ENCODE measurements around the gene C1orf141.
A peak's percentile ranks its signal among the peaks of the same experiment; 100 is the strongest.
"Not testable (repeated sequence)": the region's sequence is repeated elsewhere in the genome, so short reads cannot be mapped to it uniquely, and the experiment has no call there.

C1orf141 gene

GRCh38 chr1:67089685-67090208 is 45.0 kb downstream of the C1orf141 start:
- DNase-seq (ENCODE audit: low read depth in 2 of 3, low spot score in 2 of 3), result no peak

- DNase-seq (ENCODE audit: low read depth in 2 of 3, low spot score in 2 of 3), result no peak
These were observed 46.3 kb downstream of the C1orf141 start for GRCh38 chr1:67088440-67088839.

- no peak for DNase-seq (ENCODE audit: low read depth in 2 of 3, low spot score in 2 of 3)
These were observed 49.4 kb downstream of the C1orf141 start for GRCh38 chr1:67085326-67085725.

- DNase-seq (ENCODE audit: low read depth in 2 of 3, low spot score in 2 of 3), result no peak
These were observed 49.9 kb downstream of the C1orf141 start for GRCh38 chr1:67084765-67085318.

- DNase-seq (ENCODE audit: low read depth in 2 of 3, low spot score in 2 of 3), result no peak
These were observed 56.5 kb downstream of the C1orf141 start for GRCh38 chr1:67078291-67078690.

- no peak for DNase-seq (ENCODE audit: low read depth in 2 of 3, low spot score in 2 of 3)
These were observed 57.2 kb downstream of the C1orf141 start for GRCh38 chr1:67077593-67077992.

GRCh38 chr1:67072749-67073148 is 62.0 kb downstream of the C1orf141 start:
- DNase-seq (ENCODE audit: low read depth in 2 of 3, low spot score in 2 of 3), result no peak

- not testable (repeated sequence) for DNase-seq (ENCODE audit: low read depth in 2 of 3, low spot score in 2 of 3)
These were observed 67.1 kb downstream of the C1orf141 start for GRCh38 chr1:67067655-67068054.

- DNase-seq (ENCODE audit: low read depth in 2 of 3, low spot score in 2 of 3), result no peak
These were observed 72.4 kb downstream of the C1orf141 start for GRCh38 chr1:67062412-67062811.

GRCh38 chr1:67061266-67061665 is 73.5 kb downstream of the C1orf141 start:
- DNase-seq (ENCODE audit: low read depth in 2 of 3, low spot score in 2 of 3), result no peak

- DNase-seq (ENCODE audit: low read depth in 2 of 3, low spot score in 2 of 3), result no peak
These were observed 74.0 kb downstream of the C1orf141 start for GRCh38 chr1:67060811-67061218.

GRCh38 chr1:67059346-67059745 is 75.4 kb downstream of the C1orf141 start:
- DNase-seq (ENCODE audit: low read depth in 2 of 3, low spot score in 2 of 3), result no peak

- no peak for DNase-seq (ENCODE audit: low read depth in 2 of 3, low spot score in 2 of 3)
These were observed 76.0 kb downstream of the C1orf141 start for GRCh38 chr1:67058761-67059160.

- no peak for DNase-seq (ENCODE audit: low read depth in 2 of 3, low spot score in 2 of 3)
These were observed 76.5 kb downstream of the C1orf141 start for GRCh38 chr1:67058242-67058641.

GRCh38 chr1:67053785-67054772 is 80.7 kb downstream of the C1orf141 start, which contains the start of gene SLC35D1:
SLC35D1 (minus strand) TSS chr1:67054148; CDS start chr1:67054013, 135 bp downstream.
- peak; percentile 49 to 67 (median 57) for DNase-seq (ENCODE audit: low read depth in 2 of 3, low spot score in 2 of 3)

GRCh38 chr1:67053535-67053784 is 81.3 kb downstream of the C1orf141 start:
- DNase-seq (ENCODE audit: low read depth in 2 of 3, low spot score in 2 of 3), result peak in 1 of 3 experiments; percentile 27

GRCh38 chr1:67052741-67053534 is 81.8 kb downstream of the C1orf141 start:
- DNase-seq (ENCODE audit: low read depth in 2 of 3, low spot score in 2 of 3), result no peak

- no peak for DNase-seq (ENCODE audit: low read depth in 2 of 3, low spot score in 2 of 3)
These were observed 83.6 kb downstream of the C1orf141 start for GRCh38 chr1:67051196-67051595.

GRCh38 chr1:67044631-67045270 is 90.0 kb downstream of the C1orf141 start:
- DNase-seq (ENCODE audit: low read depth in 2 of 3, low spot score in 2 of 3), result no peak

GRCh38 chr1:67043366-67043765 is 91.4 kb downstream of the C1orf141 start:
- DNase-seq (ENCODE audit: low read depth in 2 of 3, low spot score in 2 of 3), result no peak

Data from activated CD8-positive, alpha-beta memory T cell treated with anti-CD3 and anti-CD28 coated beads for 48 hours (primary cell).